Cardiac fibroblast (primary cell): Measurements from ENCODE around the gene ZBED4.

Experiments used
- DNase-seq, 2 donors: peaks; one replicate each; pipeline versions ENCODE4 v3.0.0 to v3.0.0-alpha.2; 2010; ENCODE audit warnings: low read depth in 2 of 2
- H3K4me3 ChIP-seq, 2 donors: replicated peaks in 1 of 2; 1 replicate in 1 of 2; 2 replicates in 1 of 2; pipeline ENCODE4 v1.5.1; 2011; ENCODE audit warnings: low read depth in 2 of 2, low read length in 2 of 2, mild to moderate bottlenecking in 2 of 2, moderate library complexity in 1 of 2
- TF ChIP-seq, protein P1 (sequence below): IDR thresholded peaks from one replicate; pipeline ENCODE4 v1.5.1; 2011; ENCODE audit warnings: low read depth, mild to moderate bottlenecking, low read length, inconsistent platforms

Gene ZBED4

DNA sequence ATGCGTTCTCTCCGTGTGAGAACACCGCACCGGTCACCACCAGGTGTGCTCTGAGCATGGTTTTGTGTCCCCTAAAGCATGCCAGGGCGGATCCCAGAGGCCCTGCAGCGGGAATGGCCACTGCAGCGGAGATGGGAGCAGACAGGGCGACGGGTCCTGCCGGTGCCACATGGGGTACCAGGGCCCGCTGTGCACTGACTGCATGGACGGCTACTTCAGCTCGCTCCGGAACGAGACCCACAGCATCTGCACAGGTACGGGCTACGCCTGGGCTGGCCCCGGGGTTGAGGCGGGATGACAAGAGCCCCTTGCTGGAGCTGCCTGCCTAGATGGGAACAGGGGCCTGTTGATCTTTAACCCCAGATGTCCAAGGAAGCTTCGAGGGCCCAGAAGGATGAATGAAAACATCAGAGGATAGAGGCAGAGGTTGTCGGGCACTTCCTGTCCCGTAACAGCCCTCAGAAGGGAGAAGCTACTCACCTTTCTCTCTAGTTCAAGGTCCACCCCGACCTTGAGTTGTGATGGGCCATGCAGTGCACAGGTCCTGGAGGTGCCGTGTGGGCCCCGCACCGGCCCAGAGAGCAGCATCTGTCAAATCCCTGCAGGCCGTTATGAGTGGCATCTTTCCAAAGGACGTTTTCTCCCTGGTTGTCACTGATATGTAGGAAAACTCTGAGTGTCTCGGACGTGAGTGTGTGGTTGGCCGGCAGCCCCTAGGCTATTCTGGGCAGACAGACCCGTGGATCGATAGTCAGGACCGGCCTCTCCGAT is 68.0 kb downstream of the ZBED4 start:
- no peak for DNase-seq
- no peak overlapping the region for H3K4me3 ChIP-seq
- TF ChIP-seq, protein P1, sequence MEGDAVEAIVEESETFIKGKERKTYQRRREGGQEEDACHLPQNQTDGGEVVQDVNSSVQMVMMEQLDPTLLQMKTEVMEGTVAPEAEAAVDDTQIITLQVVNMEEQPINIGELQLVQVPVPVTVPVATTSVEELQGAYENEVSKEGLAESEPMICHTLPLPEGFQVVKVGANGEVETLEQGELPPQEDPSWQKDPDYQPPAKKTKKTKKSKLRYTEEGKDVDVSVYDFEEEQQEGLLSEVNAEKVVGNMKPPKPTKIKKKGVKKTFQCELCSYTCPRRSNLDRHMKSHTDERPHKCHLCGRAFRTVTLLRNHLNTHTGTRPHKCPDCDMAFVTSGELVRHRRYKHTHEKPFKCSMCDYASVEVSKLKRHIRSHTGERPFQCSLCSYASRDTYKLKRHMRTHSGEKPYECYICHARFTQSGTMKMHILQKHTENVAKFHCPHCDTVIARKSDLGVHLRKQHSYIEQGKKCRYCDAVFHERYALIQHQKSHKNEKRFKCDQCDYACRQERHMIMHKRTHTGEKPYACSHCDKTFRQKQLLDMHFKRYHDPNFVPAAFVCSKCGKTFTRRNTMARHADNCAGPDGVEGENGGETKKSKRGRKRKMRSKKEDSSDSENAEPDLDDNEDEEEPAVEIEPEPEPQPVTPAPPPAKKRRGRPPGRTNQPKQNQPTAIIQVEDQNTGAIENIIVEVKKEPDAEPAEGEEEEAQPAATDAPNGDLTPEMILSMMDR = no peak

DNA sequence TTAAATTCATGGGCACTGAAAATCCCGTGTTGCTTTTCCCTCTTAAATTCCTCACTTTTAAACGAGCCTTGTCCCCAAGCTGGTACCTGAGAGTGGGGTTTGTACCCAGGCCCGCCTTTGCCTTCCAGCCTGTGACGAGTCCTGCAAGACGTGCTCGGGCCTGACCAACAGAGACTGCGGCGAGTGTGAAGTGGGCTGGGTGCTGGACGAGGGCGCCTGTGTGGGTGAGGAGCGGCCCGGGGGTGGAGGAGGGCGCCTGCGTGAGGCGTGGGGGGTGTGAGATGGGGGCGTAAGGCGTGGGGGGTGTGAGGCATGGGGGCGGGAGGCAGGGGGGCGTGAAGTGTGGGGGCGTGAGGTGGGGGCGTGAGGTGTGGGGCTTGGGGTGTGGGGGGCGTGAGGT is 68.8 kb downstream of the ZBED4 start:
- no peak for DNase-seq
- TF ChIP-seq, protein P1 = no peak
- H3K4me3 ChIP-seq = no peak overlapping the region

DNA sequence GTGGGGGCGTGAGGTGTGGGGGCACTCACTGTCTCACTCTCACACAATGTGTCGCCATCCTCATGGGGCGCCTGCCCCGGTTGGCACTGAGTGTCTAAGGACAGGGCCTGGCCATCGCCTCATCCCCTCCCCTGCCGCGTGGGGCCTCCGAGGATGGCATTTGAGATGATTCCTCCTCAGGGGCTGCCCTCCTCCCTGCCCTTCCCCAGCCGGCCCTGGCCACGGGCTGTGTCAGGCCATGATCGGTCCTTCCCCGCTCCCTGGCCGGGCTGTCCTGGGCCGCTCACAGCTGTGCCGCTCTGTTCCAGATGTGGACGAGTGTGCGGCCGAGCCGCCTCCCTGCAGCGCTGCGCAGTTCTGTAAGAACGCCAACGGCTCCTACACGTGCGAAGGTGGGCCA is 69.3 kb downstream of the ZBED4 start:
- TF ChIP-seq, protein P1 = no peak
- no peak overlapping the region for H3K4me3 ChIP-seq
- no peak for DNase-seq

DNA sequence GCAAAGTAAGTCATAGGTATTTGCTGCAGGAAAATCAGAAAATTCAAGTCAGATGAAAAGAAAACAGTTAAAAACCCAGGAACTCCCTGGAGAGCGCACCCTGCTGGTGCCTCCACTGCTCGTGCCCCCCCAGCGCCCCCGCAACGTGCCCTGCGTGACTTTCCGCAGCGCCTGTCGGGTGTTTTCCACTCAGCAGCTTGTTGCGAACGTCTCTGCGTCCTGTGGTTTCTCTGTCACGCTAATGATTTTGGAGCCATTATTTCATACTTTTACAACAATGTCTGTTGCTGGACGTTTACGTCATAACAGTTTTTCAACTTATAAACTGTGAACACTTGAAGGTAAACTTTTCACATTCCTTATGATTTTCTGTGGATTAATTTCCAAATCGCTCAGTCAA is 69.8 kb downstream of the ZBED4 start:
- no peak for DNase-seq
- H3K4me3 ChIP-seq = no peak overlapping the region
- TF ChIP-seq, protein P1 = peak; percentile 6

DNA sequence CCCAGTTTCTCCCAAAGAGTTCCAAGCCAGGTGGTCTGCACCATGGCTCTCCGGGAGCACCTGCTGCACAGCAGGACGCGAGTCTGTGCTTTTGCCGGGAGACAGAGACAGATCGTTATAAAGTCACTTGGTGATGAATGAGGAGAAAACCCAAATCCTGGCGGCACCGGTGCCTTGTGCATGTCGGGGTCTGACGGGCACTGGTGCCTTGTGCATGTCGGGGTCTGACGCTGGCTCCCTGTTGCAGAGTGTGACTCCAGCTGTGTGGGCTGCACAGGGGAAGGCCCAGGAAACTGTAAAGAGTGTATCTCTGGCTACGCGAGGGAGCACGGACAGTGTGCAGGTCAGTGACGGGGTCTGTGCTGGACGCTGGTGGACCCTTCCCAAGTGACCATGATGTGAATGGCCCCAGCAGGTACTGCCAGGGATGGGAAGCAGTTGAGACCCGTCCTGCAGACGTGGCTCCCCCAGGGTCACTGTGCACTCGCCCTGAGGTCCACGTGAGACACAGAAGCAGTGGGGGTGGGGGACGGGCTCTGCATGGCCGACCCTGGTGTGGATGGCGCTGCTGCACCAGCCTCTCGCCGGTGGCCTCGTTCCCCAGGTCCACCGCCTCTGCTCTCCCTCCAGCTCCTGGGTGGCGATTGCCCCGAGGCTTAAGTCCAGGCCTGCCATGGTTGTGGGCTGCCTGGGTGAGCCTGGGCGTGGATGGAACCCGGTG is 70.6 kb downstream of the ZBED4 start:
- H3K4me3 ChIP-seq = no peak overlapping the region
- TF ChIP-seq, protein P1 = no peak
- DNase-seq = no peak

DNA sequence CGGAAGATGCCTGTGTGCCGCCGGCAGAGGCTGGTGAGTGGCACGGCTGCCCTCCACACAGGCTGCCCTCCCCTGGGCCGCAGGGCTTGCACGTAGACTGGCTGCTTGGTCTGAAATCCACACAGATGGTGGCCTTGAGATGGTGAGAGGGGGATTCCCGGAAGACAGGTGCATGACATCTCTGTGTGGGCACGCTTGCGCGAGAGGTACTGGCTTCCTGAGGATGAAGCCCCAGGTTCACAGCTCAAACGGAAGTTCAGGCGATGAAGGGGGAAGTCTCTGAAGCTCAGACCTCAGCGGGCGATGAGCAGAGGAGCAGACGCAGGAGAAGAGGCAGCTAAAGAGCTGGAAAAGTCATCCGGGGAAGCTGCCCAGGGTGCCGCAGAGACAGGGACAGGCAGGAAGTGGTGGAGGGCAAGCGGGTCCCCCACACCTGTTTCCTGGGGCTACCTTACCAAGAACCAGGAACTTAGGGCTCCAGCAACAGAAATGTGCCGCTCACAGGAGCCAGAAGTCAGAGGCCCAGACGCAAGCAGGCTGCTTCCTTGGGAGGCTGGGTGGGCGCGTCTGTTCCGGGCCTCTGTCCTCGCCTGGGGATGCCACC is 72.0 kb downstream of the ZBED4 start:
- H3K4me3 ChIP-seq = no peak overlapping the region
- no peak for DNase-seq
- TF ChIP-seq, protein P1 = no peak
